Vagina (tissue), 2 donors: ENCODE measurements around the gene CHMP2A.

Source experiments
- CTCF ChIP-seq, 3 experiments: fragments of 450-650 bp in 2 of 3; fragments of 200-600 bp in 1 of 3; sonication (generic) in 1 of 3; IDR thresholded peaks; one replicate each; pipeline ENCODE4 v1.5.1; 2017 to 2019; ENCODE audit warnings: antibody characterized with exemption in 3 of 3, mild to moderate bottlenecking in 2 of 3, moderate library complexity in 2 of 3
- POLR2A ChIP-seq, 2 donors: fragments of 450-650 bp; IDR thresholded peaks; one replicate each; pipeline ENCODE4 v1.6.1; 2017; ENCODE audit warnings: antibody characterized with exemption in 2 of 2, mild to moderate bottlenecking in 2 of 2, moderate library complexity in 2 of 2

DNA sequence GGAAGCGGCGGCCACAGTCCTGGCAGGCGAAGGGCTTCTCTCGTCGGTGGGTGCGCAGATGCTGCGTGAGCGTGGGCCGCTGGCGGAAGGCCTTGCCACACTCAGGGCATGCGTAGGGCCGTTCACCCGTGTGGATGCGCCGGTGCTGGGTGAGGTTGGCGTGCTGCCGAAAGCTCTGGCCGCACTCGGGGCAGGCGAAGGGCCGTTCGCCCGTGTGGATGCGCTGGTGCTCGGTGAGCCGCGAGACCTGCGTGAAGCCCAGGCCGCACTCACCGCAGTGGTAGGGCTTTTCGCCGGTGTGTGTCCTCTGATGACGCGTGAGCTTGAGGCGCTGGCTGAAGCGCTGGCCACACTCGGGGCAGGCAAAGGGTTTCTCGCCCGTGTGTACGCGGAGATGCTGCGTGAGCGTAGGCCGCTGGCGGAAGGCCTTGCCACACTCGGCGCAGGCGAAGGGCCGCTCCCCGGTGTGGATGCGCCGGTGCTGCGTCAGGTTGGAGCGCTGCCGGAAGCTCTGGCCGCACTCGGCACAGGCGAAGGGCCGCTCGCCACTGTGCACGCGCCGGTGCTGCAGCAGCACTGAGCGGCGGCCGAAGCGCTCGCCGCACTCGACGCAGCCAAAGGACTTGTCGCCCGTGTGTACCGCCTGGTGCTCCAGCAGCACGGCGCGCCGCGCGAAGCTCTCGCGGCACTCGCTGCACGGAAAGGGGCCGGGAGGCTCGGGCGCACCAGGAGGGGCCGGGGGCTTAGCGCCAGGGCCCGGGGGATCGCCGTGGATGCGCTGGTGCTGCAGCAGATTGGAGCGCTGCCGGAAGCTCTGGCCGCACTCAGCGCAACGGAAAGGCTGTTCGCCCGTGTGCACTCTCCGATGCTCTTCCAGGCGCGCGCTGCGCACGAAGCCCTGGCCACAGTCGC is 7.5 kb upstream of the CHMP2A start:
- no peak for TF ChIP-seq CTCF (IDR thresholded peaks at IDR 0.05)
- no peak for TF ChIP-seq POLR2A (IDR thresholded peaks at IDR 0.05)
